ENCODE data around the gene RET.

GRCh38 chr10:43068471-43069210 is 8.2 kb upstream of the RET start:
- TF ChIP-seq POLR2AphosphoS5 (IDR thresholded peaks at IDR 0.05; ENCODE audit: borderline replicate concordance, low read depth, low read length) (no peak), EZH2 (IDR thresholded peaks at IDR 0.05) (no peak), FOXP2 (optimal IDR thresholded peaks at IDR 0.05; ENCODE audit: control extremely low read depth, extremely low read length, insufficient read depth) (no peak)
